Cortex of kidney (tissue), 1 donor: ENCODE data around the gene DHRS7.
"Not testable (repeated sequence)": the region's sequence is repeated elsewhere in the genome, so short reads cannot be mapped to it uniquely, and the experiment has no call there.

Source experiments
- DNase-seq: peaks from one replicate; lab custom pipeline; 2025; lab: John Stamatoyannopoulos, UW

Gene DHRS7

DNA sequence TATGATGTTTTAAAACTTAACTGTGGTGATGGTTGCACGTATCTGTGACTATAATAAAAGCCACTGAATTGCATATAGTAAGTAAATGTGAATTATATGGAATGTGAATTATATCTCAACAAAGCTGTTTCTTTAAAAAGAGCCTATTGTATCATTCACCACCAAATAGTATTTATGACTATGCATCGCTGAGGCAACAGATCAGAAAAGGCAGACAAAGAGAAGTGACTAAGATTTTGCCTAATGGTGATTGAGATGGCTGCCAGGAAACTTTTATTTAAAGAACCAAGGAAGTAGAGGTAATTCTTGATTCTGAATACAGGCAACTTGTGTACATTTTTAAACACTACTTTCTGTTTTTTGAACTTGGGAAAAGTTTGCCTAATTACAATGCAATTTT is 31.7 kb downstream of the DHRS7 start:
- no peak for DNase-seq

DNA sequence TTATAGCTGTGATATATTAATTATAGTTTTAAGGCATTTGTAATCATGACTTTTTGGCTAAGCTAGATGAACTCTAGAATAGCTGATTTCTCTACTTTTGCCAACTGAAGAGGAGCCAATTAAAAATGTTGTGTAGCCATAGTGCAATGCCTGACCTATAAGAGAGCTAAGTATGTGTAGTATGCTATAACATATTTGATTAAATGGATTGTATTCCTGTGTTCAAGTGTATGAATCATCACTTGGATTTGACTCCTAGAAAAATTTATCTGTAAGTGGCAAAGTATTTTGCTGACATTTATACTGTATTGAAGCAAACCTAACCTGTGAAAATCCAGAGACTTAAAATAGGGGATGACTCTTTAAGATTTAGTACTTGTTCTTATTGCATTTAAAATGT is 39.3 kb downstream of the DHRS7 start:
- no peak for DNase-seq

DNA sequence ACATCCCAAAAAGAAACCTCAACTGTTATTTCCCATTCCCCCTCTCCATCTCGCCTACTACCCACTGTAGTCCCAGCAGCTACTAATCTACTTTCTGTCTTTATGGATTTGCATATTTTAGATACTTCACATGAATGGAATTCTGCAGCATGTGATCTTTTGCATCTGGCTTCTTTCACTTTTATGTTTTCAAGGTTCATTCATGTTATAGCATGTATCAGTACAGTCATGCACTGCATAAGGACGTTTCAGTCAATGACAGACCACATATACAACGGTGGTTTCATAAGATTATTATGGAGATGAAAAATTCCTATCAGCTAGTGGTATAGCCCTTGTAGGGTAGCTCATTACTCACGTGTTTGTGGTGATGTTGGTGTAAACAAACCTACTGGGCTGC is 49.0 kb downstream of the DHRS7 start:
- no peak for DNase-seq

DNA sequence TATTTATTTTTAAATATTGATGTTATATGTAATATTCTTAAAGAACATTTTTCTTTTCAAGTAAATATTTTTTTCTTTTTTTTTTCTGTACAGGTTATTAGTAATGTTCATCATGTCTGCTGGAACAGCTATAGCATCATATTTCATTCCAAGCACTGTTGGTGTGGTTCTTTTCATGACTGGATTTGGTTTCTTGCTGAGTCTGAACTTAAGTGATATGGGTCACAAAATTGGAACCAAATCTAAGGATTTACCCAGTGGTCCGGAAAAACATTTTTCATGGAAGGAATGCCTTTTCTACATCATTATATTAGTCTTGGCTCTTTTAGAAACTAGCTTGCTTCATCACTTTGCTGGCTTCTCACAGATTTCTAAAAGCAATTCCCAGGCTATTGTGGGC is 50.3 kb downstream of the DHRS7 start:
- no peak for DNase-seq

DNA sequence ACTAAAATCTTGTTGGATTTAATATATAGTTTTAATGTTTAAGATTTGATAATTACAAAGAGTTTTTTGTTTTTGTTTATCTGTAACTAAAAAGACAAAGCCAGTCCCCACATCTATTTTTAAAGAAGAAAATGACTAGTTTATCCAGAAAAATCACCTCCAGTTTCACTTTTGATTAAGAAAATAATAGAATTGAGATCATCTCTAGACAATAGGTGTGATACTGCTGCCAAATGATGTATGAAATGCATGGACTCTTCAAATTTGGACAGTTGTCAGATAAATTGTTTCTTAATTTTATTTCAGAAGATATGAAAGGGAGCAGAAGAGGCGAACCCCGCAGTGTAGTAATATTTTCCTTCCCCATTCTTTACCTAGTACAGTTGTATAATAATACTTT is 53.5 kb downstream of the DHRS7 start:
- no peak for DNase-seq

DNA sequence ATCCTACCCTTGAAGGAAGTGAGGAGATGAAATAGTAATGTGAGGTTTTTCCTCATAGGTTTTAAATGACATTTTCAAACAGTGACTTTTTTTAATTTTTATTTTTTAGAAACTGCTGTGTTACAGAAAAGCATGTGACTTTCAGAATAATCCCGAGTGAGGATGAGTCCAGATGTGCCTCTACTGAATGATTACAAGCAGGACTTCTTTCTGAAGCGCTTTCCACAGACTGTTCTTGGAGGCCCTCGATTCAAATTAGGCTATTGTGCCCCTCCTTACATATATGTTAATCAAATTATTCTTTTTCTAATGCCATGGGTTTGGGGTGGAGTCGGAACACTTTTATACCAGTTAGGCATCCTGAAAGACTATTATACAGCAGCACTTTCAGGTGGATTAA is 57.7 kb downstream of the DHRS7 start:
- no peak for DNase-seq

DNA sequence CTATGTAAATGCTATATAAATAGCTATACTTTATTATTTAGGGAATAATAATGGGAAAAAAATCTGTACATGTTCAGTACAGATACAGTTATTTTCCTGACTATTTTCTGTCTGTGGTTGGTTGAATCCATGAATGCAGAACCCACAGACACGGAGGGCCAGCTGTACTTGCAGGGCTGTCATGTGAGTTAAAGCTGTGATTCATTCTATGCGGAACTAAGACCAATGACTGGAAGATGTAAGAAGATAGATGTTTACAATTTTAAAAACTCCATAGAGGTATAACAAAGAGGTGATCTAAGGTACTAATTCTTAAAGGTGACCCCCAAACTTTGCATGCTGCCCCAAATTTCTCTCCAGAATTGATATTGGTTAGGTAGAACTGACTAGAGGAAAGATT is 58.9 kb downstream of the DHRS7 start:
- no peak for DNase-seq

DNA sequence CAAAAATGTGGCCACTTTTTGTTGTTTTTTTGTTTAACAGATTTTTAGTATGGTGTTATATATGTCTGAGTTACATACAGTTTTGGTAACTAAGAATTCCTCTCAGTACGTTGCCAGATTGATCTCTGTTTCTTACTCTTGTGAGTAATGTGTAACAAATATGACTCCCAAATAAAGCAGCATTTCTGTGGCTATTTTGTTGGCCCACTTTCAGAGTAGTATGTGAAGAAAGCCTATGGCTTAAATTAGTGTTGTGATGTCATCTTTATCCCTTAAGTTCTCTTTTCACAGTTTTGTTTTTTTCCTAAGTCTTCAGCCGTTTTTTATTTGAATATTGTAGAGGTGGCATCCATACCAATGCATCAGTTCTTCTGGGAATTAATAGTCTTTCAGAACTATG is 62.8 kb downstream of the DHRS7 start:
- no peak for DNase-seq

DNA sequence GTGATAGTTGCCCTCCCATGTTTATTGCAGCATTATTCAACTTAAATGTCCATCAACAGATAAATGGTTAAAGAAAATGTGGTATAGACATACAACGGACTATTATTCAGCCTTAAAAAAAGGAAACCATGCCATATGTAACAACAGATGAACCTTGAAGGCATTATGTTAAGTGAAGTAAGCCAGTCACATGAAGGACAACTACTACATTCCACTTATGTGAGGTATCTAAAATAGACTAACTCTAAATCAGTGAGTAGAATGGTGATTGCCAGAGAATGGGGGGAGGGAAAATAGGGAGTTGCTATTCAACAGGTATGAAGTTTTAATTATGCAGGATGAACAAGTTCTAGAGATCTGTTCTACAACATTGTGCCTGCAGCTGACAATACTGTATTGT is 63.4 kb downstream of the DHRS7 start:
- DNase-seq: no peak

DNA sequence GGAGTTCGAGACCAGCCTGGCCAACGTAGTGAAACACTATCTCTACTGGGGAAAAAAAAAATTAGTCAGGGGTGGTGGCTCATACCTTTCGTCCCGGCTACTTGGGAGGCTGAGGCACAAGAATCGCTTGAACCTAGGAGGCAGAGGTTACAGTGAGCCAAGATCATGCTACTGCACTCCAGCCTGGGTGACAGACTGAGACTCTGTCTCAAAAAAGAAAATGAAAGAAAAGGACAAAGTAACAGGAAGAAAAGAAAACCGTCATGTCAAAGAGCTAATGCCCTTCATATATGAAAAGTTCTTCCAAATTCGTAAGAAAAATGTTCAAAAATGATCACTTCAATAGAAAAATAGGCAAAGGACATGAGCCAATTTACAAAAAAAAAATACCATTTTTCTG is 65.3 kb downstream of the DHRS7 start:
- DNase-seq: not testable (repeated sequence)

DNA sequence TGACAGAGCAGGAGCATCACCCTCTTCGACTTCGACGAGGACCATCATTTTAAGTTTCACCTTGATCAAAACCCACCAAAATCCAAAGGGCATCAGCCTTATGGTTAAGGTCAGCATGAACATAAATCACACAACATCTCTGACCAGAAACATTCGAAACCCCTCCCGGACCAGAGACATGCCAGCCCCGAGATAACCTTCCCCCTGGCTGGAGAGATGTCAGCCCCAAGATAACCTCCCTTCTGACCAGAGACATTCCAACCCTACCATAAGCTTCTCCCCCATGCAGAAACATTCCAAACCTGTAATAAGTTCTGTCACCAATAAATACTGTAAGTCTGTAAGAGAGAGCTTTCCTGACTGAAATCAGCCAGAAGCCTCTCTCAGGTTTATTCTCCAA is 67.2 kb downstream of the DHRS7 start:
- DNase-seq: no peak

DNA sequence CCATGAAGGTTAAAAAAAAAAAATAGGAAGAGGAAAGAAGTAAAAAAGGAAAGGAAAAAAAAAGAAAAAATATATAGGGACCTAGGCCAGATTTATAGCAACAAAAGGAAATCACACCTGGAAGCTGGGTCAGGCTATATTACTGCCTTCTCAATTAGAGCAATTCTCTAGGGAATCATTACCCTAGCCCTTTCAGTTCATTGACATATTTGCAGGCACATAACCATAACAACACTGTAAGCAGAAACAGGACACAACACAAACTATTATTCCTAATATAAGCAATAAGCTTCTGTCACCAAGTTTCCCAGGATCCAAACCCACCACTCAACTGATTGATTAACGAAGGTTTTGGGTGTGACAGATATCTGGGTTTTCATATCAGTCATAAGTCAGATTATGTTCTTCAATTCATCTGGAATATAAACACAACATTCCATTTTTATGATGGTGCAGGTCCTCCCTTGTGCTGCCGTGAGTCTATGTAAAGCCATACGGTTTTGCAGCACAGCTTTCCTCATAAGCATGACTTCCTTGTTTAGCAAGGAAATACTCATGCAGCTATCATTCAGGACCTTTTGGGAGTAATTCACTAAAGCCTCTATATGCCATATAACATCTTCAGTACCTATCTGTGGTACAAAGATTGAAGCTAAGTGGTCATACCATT is 69.3 kb downstream of the DHRS7 start:
- DNase-seq: no peak

DNA sequence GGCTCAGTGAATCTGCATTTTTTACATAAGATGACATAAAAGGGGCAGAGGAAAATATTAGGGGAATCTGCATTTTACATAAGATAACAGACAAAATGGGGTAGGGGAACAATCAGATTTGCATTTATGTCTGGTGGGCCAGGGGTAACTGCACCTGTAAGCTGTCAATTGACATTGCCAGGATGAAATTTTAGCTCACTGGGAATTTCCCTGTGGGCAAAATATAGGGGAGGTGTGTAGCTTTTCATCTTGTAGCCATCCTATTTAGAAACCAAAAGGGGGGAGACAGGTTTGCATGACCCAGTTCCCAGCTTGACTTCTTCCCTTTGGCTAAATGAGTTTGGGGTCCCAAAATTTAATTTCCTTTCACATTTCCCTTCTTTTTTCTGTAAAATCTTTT is 70.0 kb downstream of the DHRS7 start:
- no peak for DNase-seq

DNA sequence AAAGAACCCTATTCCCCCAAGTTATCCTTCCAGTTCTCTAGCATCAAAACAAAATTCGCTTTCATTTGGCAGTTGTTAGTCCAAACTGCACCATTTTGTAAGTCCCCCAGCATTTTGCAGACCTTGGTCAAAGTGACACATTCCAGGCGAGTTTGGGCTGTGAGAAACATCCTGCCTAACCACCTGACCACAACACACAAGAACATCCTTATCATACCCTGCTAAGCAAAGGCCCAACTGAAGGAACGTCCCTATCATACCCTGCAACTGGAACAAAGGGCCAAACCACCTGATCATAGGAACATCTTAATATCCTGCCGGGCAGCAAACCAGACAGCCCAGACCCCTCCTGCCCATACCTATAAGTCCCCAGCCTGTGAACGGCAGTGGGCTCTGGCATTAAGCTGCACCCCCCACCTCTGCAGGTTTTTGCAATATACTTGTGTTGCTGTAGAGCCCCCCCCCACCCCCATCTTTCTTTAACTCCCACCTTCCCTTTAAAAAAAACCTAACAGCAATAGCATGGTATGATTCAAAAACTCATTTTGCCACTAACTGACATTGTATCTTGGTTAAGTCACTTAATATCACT is 70.8 kb downstream of the DHRS7 start:
- no peak for DNase-seq
